Measurements from ENCODE around the gene PRKAR1A.

DNA sequence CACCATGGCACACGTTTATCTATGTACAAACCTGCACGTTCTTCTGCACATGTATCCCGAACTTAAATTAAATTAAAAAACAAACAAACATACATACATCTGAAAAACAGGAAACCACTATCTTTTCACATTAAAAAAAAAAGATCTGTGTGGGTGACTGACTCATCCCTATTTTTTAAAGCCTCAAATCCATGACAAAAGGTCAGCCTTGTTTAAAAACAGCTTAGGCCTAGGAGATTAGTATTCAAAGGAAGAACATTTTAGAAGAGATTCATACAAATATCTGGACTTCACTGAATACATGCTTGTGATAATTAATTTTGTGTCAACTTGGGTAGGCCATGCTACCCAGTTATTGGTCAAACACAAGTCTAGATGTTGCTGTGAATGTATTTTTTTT is 4.7 kb upstream of the PRKAR1A start:
- TF ChIP-seq GATA2 (IDR thresholded peaks at IDR 0.05; ENCODE audit: low read depth, low read length) (no peak), GATA3 (IDR thresholded peaks at IDR 0.05; ENCODE audit: low read depth, low read length) (no peak)
